GM15510 (cell line): ENCODE measurements around the gene GPC6.

Experiments used
- POLR2A ChIP-seq: IDR thresholded peaks from 3 replicates; pipeline ENCODE4 v1.6.1; 2011; ENCODE audit warnings: borderline replicate concordance; ENCODE audit not compliant: insufficient read length; ENCODE audit errors: extremely low read depth

Gene GPC6

GRCh38 chr13:94261163-94261562 is 1034.6 kb downstream of the GPC6 start:
- no peak for TF ChIP-seq POLR2A

GRCh38 chr13:94263038-94263437 is 1036.4 kb downstream of the GPC6 start:
- no peak for TF ChIP-seq POLR2A

GRCh38 chr13:94267581-94268366 is 1041.2 kb downstream of the GPC6 start:
- no peak for TF ChIP-seq POLR2A

GRCh38 chr13:94268661-94269060 is 1042.1 kb downstream of the GPC6 start:
- no peak for TF ChIP-seq POLR2A

- no peak for TF ChIP-seq POLR2A
Observed at GRCh38 chr13:94269557-94269956, 1043.0 kb downstream of the GPC6 start.

GRCh38 chr13:94270556-94270955 is 1043.9 kb downstream of the GPC6 start:
- no peak for TF ChIP-seq POLR2A

GRCh38 chr13:94272038-94272437 is 1045.4 kb downstream of the GPC6 start:
- no peak for TF ChIP-seq POLR2A

GRCh38 chr13:94280349-94280748 is 1053.7 kb downstream of the GPC6 start:
- TF ChIP-seq POLR2A = no peak

GRCh38 chr13:94280845-94281244 is 1054.2 kb downstream of the GPC6 start:
- no peak for TF ChIP-seq POLR2A

- TF ChIP-seq POLR2A = no peak
Observed at GRCh38 chr13:94286581-94286980, 1060.0 kb downstream of the GPC6 start.

- no peak for TF ChIP-seq POLR2A
Observed at GRCh38 chr13:94291631-94292322, 1065.2 kb downstream of the GPC6 start.

- TF ChIP-seq POLR2A = no peak
Observed at GRCh38 chr13:94292323-94292640, 1065.7 kb downstream of the GPC6 start.

GRCh38 chr13:94296471-94296870 is 1069.9 kb downstream of the GPC6 start:
- no peak for TF ChIP-seq POLR2A

- TF ChIP-seq POLR2A = no peak
Observed at GRCh38 chr13:94298346-94298745, 1071.7 kb downstream of the GPC6 start.

GRCh38 chr13:94300401-94300800 is 1073.8 kb downstream of the GPC6 start:
- no peak for TF ChIP-seq POLR2A

GRCh38 chr13:94301487-94301886 is 1074.9 kb downstream of the GPC6 start:
- no peak for TF ChIP-seq POLR2A

- no peak for TF ChIP-seq POLR2A
Observed at GRCh38 chr13:94303644-94304174, 1077.1 kb downstream of the GPC6 start.

GRCh38 chr13:94305033-94305432 is 1078.4 kb downstream of the GPC6 start:
- TF ChIP-seq POLR2A = no peak
